Right atrium auricular region (tissue), 2 donors: Measurements from ENCODE around the gene LRRC27. TPM values are rescaled to one million over a fixed set of nuclear protein-coding genes. Genes with fewer than 3 reads are reported as not detected.

Experiments
- DNase-seq: peaks from one replicate; pipeline ENCODE4 v3.0.0-alpha.2; 2019; ENCODE audit warnings: low spot score
- H3K27ac ChIP-seq, 2 donors: fragments of 200-600 bp; sonication (generic); 1 replicate in 1 of 2; 2 replicates in 1 of 2; pipeline ENCODE4 v1.5.1; 2016 to 2019
- H3K27me3 ChIP-seq, 2 donors: fragments of 200-600 bp; sonication (generic); one replicate each; pipeline versions ENCODE4 v1.5.1 to v1.6.0; 2017 to 2019
- H3K36me3 ChIP-seq: fragments of 200-600 bp; sonication (generic); one replicate; pipeline ENCODE4 v1.5.1; 2016
- H3K4me1 ChIP-seq, 2 donors: fragments of 200-600 bp; sonication (generic); one replicate each; pipeline versions ENCODE4 v1.5.1 to v1.6.0; 2017 to 2019
- H3K4me3 ChIP-seq, 2 donors: fragments of 200-600 bp; sonication (generic); 1 replicate in 1 of 2; 2 replicates in 1 of 2; pipeline ENCODE4 v1.5.1; 2017 to 2019; ENCODE audit warnings: mild to moderate bottlenecking in 1 of 2, moderate library complexity in 1 of 2
- H3K9me3 ChIP-seq, 2 donors: fragments of 200-600 bp; sonication (generic); one replicate each; pipeline ENCODE4 v1.5.1; 2019
- total RNA-seq, 2 donors: library from RNA; depleted of rRNA; stranded (reverse); fragments of >200 nt; gene quantifications; one replicate each; pipeline ENCODE4 v1.1.0, GENCODE V29; 2016
- TF ChIP-seq, protein P1 (sequence below), 2 donors: fragments of 200-600 bp; sonication (generic); IDR thresholded peaks; one replicate each; pipeline ENCODE4 v1.5.1; 2019; ENCODE audit warnings: antibody characterized with exemption in 2 of 2

Gene LRRC27
- total RNA-seq, 2 donors from 2014 or later: 2.6 to 4.6 TPM

GRCh38 chr10:132342553-132342952, 10.6 kb downstream of the LRRC27 start:
- Histone ChIP-seq H3K36me3 (peaks cover 6% of the 10 kb centered on the region), H3K27ac (no peak overlapping the region), H3K4me1 (no peaks in the 10 kb centered on the region), H3K4me3 (no peak overlapping the region), H3K9me3 (no peaks in the 10 kb centered on the region), H3K27me3 (no peaks in the 10 kb centered on the region)
- TF ChIP-seq, protein P1, sequence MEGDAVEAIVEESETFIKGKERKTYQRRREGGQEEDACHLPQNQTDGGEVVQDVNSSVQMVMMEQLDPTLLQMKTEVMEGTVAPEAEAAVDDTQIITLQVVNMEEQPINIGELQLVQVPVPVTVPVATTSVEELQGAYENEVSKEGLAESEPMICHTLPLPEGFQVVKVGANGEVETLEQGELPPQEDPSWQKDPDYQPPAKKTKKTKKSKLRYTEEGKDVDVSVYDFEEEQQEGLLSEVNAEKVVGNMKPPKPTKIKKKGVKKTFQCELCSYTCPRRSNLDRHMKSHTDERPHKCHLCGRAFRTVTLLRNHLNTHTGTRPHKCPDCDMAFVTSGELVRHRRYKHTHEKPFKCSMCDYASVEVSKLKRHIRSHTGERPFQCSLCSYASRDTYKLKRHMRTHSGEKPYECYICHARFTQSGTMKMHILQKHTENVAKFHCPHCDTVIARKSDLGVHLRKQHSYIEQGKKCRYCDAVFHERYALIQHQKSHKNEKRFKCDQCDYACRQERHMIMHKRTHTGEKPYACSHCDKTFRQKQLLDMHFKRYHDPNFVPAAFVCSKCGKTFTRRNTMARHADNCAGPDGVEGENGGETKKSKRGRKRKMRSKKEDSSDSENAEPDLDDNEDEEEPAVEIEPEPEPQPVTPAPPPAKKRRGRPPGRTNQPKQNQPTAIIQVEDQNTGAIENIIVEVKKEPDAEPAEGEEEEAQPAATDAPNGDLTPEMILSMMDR (IDR thresholded peaks at IDR 0.05): no peak
- DNase-seq: no peak

GRCh38 chr10:132344386-132344785, 12.4 kb downstream of the LRRC27 start:
- no peaks in the 10 kb centered on the region for H3K27me3 ChIP-seq
- H3K36me3 ChIP-seq: peaks cover 6% of the 10 kb centered on the region
- no peaks in the 10 kb centered on the region for H3K9me3 ChIP-seq
- no peak overlapping the region for H3K27ac ChIP-seq
- no peaks in the 10 kb centered on the region for H3K4me1 ChIP-seq
- TF ChIP-seq, protein P1 (IDR thresholded peaks at IDR 0.05): no peak
- H3K4me3 ChIP-seq: no peak overlapping the region
- DNase-seq: no peak

DNA sequence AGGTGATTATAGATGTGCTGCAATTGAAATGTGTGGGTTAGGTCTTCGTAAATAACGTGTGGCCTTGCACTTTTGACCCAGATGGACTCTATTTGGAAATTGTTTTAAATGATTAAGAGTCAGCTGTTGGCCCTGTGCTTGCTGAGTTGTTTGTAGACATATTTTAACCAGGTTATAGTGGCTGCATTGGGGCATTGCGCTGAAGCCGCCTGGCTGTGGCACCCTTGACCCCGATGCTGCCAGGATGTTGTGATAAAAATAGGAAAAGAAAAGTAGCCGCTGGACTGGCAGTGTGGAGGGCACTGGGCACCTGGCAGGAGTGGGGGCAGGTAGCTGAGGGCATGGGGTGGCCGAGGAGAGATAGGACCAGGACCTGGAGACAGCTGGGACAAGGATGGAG, 13.4 kb downstream of the LRRC27 start:
- H3K4me1 ChIP-seq: no peaks in the 10 kb centered on the region
- no peaks in the 10 kb centered on the region for H3K27me3 ChIP-seq
- DNase-seq: no peak
- no peak overlapping the region for H3K4me3 ChIP-seq
- TF ChIP-seq, protein P1 (IDR thresholded peaks at IDR 0.05): no peak
- no peaks in the 10 kb centered on the region for H3K9me3 ChIP-seq
- H3K36me3 ChIP-seq: peaks cover 6% of the 10 kb centered on the region
- no peak overlapping the region for H3K27ac ChIP-seq

GRCh38 chr10:132346806-132347205, 14.8 kb downstream of the LRRC27 start:
- peaks cover 6% of the 10 kb centered on the region for H3K36me3 ChIP-seq

GRCh38 chr10:132347211-132347930, 15.4 kb downstream of the LRRC27 start:
- H3K4me1 ChIP-seq: no peaks in the 10 kb centered on the region
- DNase-seq: no peak
- H3K9me3 ChIP-seq: no peaks in the 10 kb centered on the region
- TF ChIP-seq, protein P1 (IDR thresholded peaks at IDR 0.05): no peak
- H3K27me3 ChIP-seq: no peaks in the 10 kb centered on the region
- peaks cover 6% of the 10 kb centered on the region for H3K36me3 ChIP-seq
- H3K4me3 ChIP-seq: no peak overlapping the region
- H3K27ac ChIP-seq: no peak overlapping the region

More at GRCh38 chr10:132346806-132347205, 14.8 kb downstream of the LRRC27 start:
- TF ChIP-seq, protein P1 (IDR thresholded peaks at IDR 0.05): no peak
- H3K27ac ChIP-seq: no peak overlapping the region
- H3K4me3 ChIP-seq: no peak overlapping the region
- no peaks in the 10 kb centered on the region for H3K27me3 ChIP-seq
- no peaks in the 10 kb centered on the region for H3K9me3 ChIP-seq
- no peaks in the 10 kb centered on the region for H3K4me1 ChIP-seq
- DNase-seq: no peak

- TF ChIP-seq, protein P1 (IDR thresholded peaks at IDR 0.05): no peak
- Histone ChIP-seq H3K27me3 (no peaks in the 10 kb centered on the region), H3K36me3 (peaks cover 6% of the 10 kb centered on the region), H3K4me3 (no peak overlapping the region), H3K4me1 (no peaks in the 10 kb centered on the region), H3K9me3 (no peaks in the 10 kb centered on the region), H3K27ac (no peak overlapping the region)
- DNase-seq: no peak
Measured at GRCh38 chr10:132347931-132348267, 15.9 kb downstream of the LRRC27 start.
